ENCODE measurements around the gene INSR. TPM values are rescaled to one million over a fixed set of nuclear protein-coding genes. Genes with fewer than 3 reads are reported as not detected.
"Not testable (repeated sequence)": the region's sequence is repeated elsewhere in the genome, so short reads cannot be mapped to it uniquely, and the experiment has no call there.

Gene INSR
- total and polyA plus RNA-seq, 12 donors = 20.2 to 157 (median 99.0) TPM

GRCh38 chr19:7229735-7230134 is 64.5 kb downstream of the INSR start:
- no peaks in the 10 kb centered on the region for H3K36me3 ChIP-seq
- no peaks in the 10 kb centered on the region for H3K27me3 ChIP-seq
- WGBS, 2 donors = 99% methylated on average over 5 of the region's 5 CpGs
- H3K9me3 ChIP-seq = no peaks in the 10 kb centered on the region
- ATAC-seq (no peak), DNase-seq (no peak)
- H3K4me3 ChIP-seq = no peak overlapping the region
- peaks cover 5 to 88% (median 35%) of the 10 kb centered on the region in 9 donors for H3K4me1 ChIP-seq
- no peak for TF ChIP-seq CTCF (IDR thresholded peaks at IDR 0.05)
- intact Hi-C loops (cut with DNase I) = loop anchor here in 1 of 10 donors (10.0 kb wide), 1 partner anchor 55 kb away; no protein-coding TSS in a partner anchor
- H3K27ac ChIP-seq = peak overlapping the region in 2 of 10 donors; percentile 31 to 62

GRCh38 chr19:7228935-7229541 is 65.2 kb downstream of the INSR start:
- Histone ChIP-seq H3K27ac (no peak overlapping the region), H3K27me3 (no peaks in the 10 kb centered on the region), H3K4me1 (peaks cover 10 to 91% (median 42%) of the 10 kb centered on the region in 9 donors), H3K36me3 (no peaks in the 10 kb centered on the region), H3K9me3 (no peaks in the 10 kb centered on the region), H3K4me3 (no peak overlapping the region)
- ATAC-seq (no peak), DNase-seq (no peak)
- intact Hi-C loops (cut with DNase I) = no loop called here
- 77 to 80% methylated on average over 1 of the region's 1 CpG for WGBS, 2 donors
- TF ChIP-seq CTCF (IDR thresholded peaks at IDR 0.05) = no peak

GRCh38 chr19:7227735-7228134 is 66.5 kb downstream of the INSR start:
- Histone ChIP-seq H3K27me3 (no peaks in the 10 kb centered on the region), H3K36me3 (no peaks in the 10 kb centered on the region), H3K9me3 (no peaks in the 10 kb centered on the region), H3K27ac (peak overlapping the region in 2 of 10 donors; percentile 23 to 36), H3K4me3 (no peak overlapping the region), H3K4me1 (peaks cover 10 to 92% (median 52%) of the 10 kb centered on the region in 9 donors)
- intact Hi-C loops (cut with DNase I) = no loop called here
- TF ChIP-seq CTCF (IDR thresholded peaks at IDR 0.05) = no peak
- DNase-seq = no peak
- no peak for ATAC-seq
- 84 to 87% methylated on average over 6 of the region's 6 CpGs for WGBS, 2 donors

GRCh38 chr19:7227149-7227548 is 67.1 kb downstream of the INSR start:
- 93% methylated on average over 5 of the region's 5 CpGs for WGBS, 2 donors
- peaks cover 10 to 92% (median 53%) of the 10 kb centered on the region in 9 donors for H3K4me1 ChIP-seq
- H3K36me3 ChIP-seq; H3K9me3 ChIP-seq; DNase-seq; intact Hi-C loops (cut with DNase I); H3K4me3 ChIP-seq; H3K27me3 ChIP-seq; ATAC-seq: not testable (repeated sequence)
- H3K27ac ChIP-seq = peak overlapping the region in 1 of 10 donors; percentile 23

- Histone ChIP-seq H3K4me3 (no peak overlapping the region), H3K36me3 (no peaks in the 10 kb centered on the region), H3K4me1 (peaks cover 10 to 92% (median 57%) of the 10 kb centered on the region in 9 donors), H3K27me3 (no peaks in the 10 kb centered on the region), H3K9me3 (no peaks in the 10 kb centered on the region), H3K27ac (no peak overlapping the region)
- no peak for TF ChIP-seq CTCF (IDR thresholded peaks at IDR 0.05)
- intact Hi-C loops (cut with DNase I) = no loop called here
- DNase-seq (no peak), ATAC-seq (no peak)
These were observed 67.5 kb downstream of the INSR start for GRCh38 chr19:7226739-7227138.

Measured in heart right ventricle (tissue), 16 donors.